Activated CD4-positive, alpha-beta memory T cell treated with anti-CD3 and anti-CD28 coated beads for 36 hours (primary cell): ENCODE measurements around the gene ALKAL2. TPM values are rescaled to one million over a fixed set of nuclear protein-coding genes. Genes with fewer than 3 reads are reported as not detected.

Source experiments
- CTCF ChIA-PET: fragments of 350-600 bp; sonication (Branson Sonifier 250); formaldehyde crosslinking; loops from one replicate; lab custom pipeline; 2021; ENCODE audit warnings: antibody characterized with exemption, inconsistent platforms; lab: Charles Lee
- POLR2A ChIA-PET: fragments of 350-600 bp; sonication (Branson Sonifier 250); formaldehyde crosslinking; loops from one replicate; lab custom pipeline; 2021; ENCODE audit warnings: antibody characterized with exemption; lab: Charles Lee
- DNase-seq: peaks from one replicate; pipeline ENCODE4 v3.0.0-alpha.2; 2020
- H3K27ac Mint-ChIP-seq: one replicate; pipeline ENCODE4 v1.8.0; 2021; ENCODE audit warnings: mixed read lengths
- H3K27me3 Mint-ChIP-seq: one replicate; pipeline ENCODE4 v1.8.0; 2021; ENCODE audit warnings: mixed read lengths
- H3K36me3 Mint-ChIP-seq: one replicate; pipeline ENCODE4 v1.8.0; 2021; ENCODE audit warnings: mixed read lengths
- H3K4me1 Mint-ChIP-seq: one replicate; pipeline ENCODE4 v1.8.0; 2021; ENCODE audit warnings: low read depth, mixed read lengths
- H3K4me3 Mint-ChIP-seq: one replicate; pipeline ENCODE4 v1.8.0; 2021; ENCODE audit warnings: mild to moderate bottlenecking, mixed read lengths
- H3K9me3 Mint-ChIP-seq: one replicate; pipeline ENCODE4 v1.8.0; 2021; ENCODE audit warnings: mixed read lengths
- intact Hi-C: fragments of 100-400 bp; cut with micrococcal nuclease; formaldehyde crosslinking; loops from one replicate; pipeline ENCODE4 v1.15.1; 2023
- total RNA-seq, 2 experiments: library from RNA; stranded (reverse); gene quantifications; one replicate each; pipeline ENCODE4 v1.2.3, GENCODE V29; 2021

Gene ALKAL2
- total RNA-seq, 2 experiments from 2014 or later, result not detected

- ChIA-PET POLR2A (interaction anchor here (1.4 kb wide), 1 partner anchor 8 kb away, joined by 3 read pairs; no protein-coding TSS in a partner anchor), CTCF (interaction anchor here (1.0 kb wide), 1 partner anchor 372 kb away, joined by 3 read pairs; no protein-coding TSS in a partner anchor)
- intact Hi-C loops, result loop anchor here (1.0 to 2.0 kb wide), 2 partner anchors 18 to 412 kb away; no protein-coding TSS in a partner anchor
- H3K4me1 Mint-ChIP-seq, result peaks cover 43% of the 10 kb centered on the region
- H3K27ac Mint-ChIP-seq, result peak within 1 kb of the TSS; percentile 93
- H3K36me3 Mint-ChIP-seq, result peaks cover 12% of the 10 kb centered on the region
- peak within 1 kb of the TSS; percentile 91 for H3K4me3 Mint-ChIP-seq
- no peaks in the 10 kb centered on the region for H3K9me3 Mint-ChIP-seq
- DNase-seq, result peak; percentile 96
- no peaks in the 10 kb centered on the region for H3K27me3 Mint-ChIP-seq
Measured at GRCh38 chr2:264493-265468, 23.1 kb downstream of the ALKAL2 start, which contains the start of gene ACP1. Gene ACP1 (plus strand): TSS chr2:264947. CDS start chr2:264965, 18 bp downstream.

GRCh38 chr2:263774-264492, 24.0 kb downstream of the ALKAL2 start, which contains the start of gene SH3YL1:
Gene SH3YL1 (minus strand): TSS chr2:264032. CDS start chr2:263984, 48 bp downstream.
- Mint-ChIP-seq H3K9me3 (peaks cover 2% of the 10 kb centered on the region), H3K4me3 (peak within 1 kb of the TSS; percentile 91), H3K27me3 (no peaks in the 10 kb centered on the region), H3K4me1 (peaks cover 38% of the 10 kb centered on the region), H3K36me3 (peaks cover 16% of the 10 kb centered on the region), H3K27ac (peak within 1 kb of the TSS; percentile 93)
- CTCF ChIA-PET, result no interaction called here
- DNase-seq, result peak; percentile 62
- POLR2A ChIA-PET, result interaction anchor here (1.4 kb wide), 1 partner anchor 9 kb away, joined by 3 read pairs; no protein-coding TSS in a partner anchor
- intact Hi-C loops, result loop anchor here (1.0 to 2.0 kb wide), 2 partner anchors 17 to 412 kb away; no protein-coding TSS in a partner anchor

GRCh38 chr2:263022-263738, 24.7 kb downstream of the ALKAL2 start:
- Mint-ChIP-seq H3K27me3 (no peaks in the 10 kb centered on the region), H3K4me3 (peak overlapping the region; percentile 71), H3K4me1 (peaks cover 31% of the 10 kb centered on the region), H3K9me3 (peaks cover 9% of the 10 kb centered on the region), H3K27ac (peak overlapping the region; percentile 58), H3K36me3 (peaks cover 24% of the 10 kb centered on the region)
- ChIA-PET CTCF (interaction anchor here (2.1 kb wide), 1 partner anchor 17 kb away, joined by 9 read pairs; no protein-coding TSS in a partner anchor), POLR2A (interaction anchor here (1.4 kb wide), 1 partner anchor 9 kb away, joined by 3 read pairs; no protein-coding TSS in a partner anchor)
- intact Hi-C loops, result no loop called here
- DNase-seq, result peak; percentile 11

- Mint-ChIP-seq H3K27me3 (no peaks in the 10 kb centered on the region), H3K27ac (no peak overlapping the region), H3K9me3 (peaks cover 20% of the 10 kb centered on the region), H3K4me3 (no peak overlapping the region), H3K4me1 (peaks cover 23% of the 10 kb centered on the region), H3K36me3 (peaks cover 24% of the 10 kb centered on the region)
- ChIA-PET CTCF (interaction anchor here (0.5 to 2.1 kb wide), 2 partner anchors 16 to 22 kb away, joined by 3 to 9 read pairs; no protein-coding TSS in a partner anchor), POLR2A (no interaction called here)
- intact Hi-C loops, result no loop called here
- DNase-seq, result no peak
Measured at GRCh38 chr2:262117-262516, 25.8 kb downstream of the ALKAL2 start.

GRCh38 chr2:260507-261161, 27.3 kb downstream of the ALKAL2 start:
- POLR2A ChIA-PET, result no interaction called here
- Mint-ChIP-seq H3K27me3 (no peaks in the 10 kb centered on the region), H3K4me3 (no peak overlapping the region), H3K4me1 (peaks cover 9% of the 10 kb centered on the region), H3K36me3 (peaks cover 23% of the 10 kb centered on the region), H3K9me3 (peaks cover 20% of the 10 kb centered on the region), H3K27ac (no peak overlapping the region)
- DNase-seq, result no peak
- intact Hi-C loops, result no loop called here
- CTCF ChIA-PET, result interaction anchor here (2.1 kb wide), 1 partner anchor 14 kb away, joined by 9 read pairs; no protein-coding TSS in a partner anchor

GRCh38 chr2:259789-260331, 28.0 kb downstream of the ALKAL2 start:
- ChIA-PET POLR2A (no interaction called here), CTCF (no interaction called here)
- no peak for DNase-seq
- Mint-ChIP-seq H3K4me3 (no peak overlapping the region), H3K36me3 (peaks cover 21% of the 10 kb centered on the region), H3K4me1 (peaks cover 8% of the 10 kb centered on the region), H3K27me3 (no peaks in the 10 kb centered on the region), H3K9me3 (peaks cover 20% of the 10 kb centered on the region), H3K27ac (no peak overlapping the region)
- intact Hi-C loops, result no loop called here

- Mint-ChIP-seq H3K4me3 (no peak overlapping the region), H3K36me3 (peaks cover 21% of the 10 kb centered on the region), H3K27me3 (no peaks in the 10 kb centered on the region), H3K4me1 (peaks cover 8% of the 10 kb centered on the region), H3K9me3 (peaks cover 20% of the 10 kb centered on the region), H3K27ac (no peak overlapping the region)
- intact Hi-C loops, result no loop called here
- ChIA-PET POLR2A (no interaction called here), CTCF (interaction anchor here (2.4 kb wide), 1 partner anchor 12 kb away, joined by 17 read pairs; no protein-coding TSS in a partner anchor)
- DNase-seq, result no peak
Measured at GRCh38 chr2:258933-259332, 29.0 kb downstream of the ALKAL2 start.

GRCh38 chr2:257842-258241, 30.0 kb downstream of the ALKAL2 start:
- DNase-seq, result no peak
- ChIA-PET CTCF (interaction anchor here (2.4 kb wide), 1 partner anchor 11 kb away, joined by 17 read pairs; no protein-coding TSS in a partner anchor), POLR2A (no interaction called here)
- peaks cover 21% of the 10 kb centered on the region for H3K36me3 Mint-ChIP-seq
- no peaks in the 10 kb centered on the region for H3K27me3 Mint-ChIP-seq
- H3K27ac Mint-ChIP-seq, result no peak overlapping the region
- intact Hi-C loops, result no loop called here
- H3K4me1 Mint-ChIP-seq, result peaks cover 6% of the 10 kb centered on the region
- no peak overlapping the region for H3K4me3 Mint-ChIP-seq
- peaks cover 20% of the 10 kb centered on the region for H3K9me3 Mint-ChIP-seq

GRCh38 chr2:257429-257828, 30.5 kb downstream of the ALKAL2 start:
- intact Hi-C loops, result no loop called here
- no peak overlapping the region for H3K27ac Mint-ChIP-seq
- DNase-seq, result no peak
- ChIA-PET CTCF (interaction anchor here (2.4 kb wide), 1 partner anchor 11 kb away, joined by 17 read pairs; no protein-coding TSS in a partner anchor), POLR2A (no interaction called here)
- peaks cover 4% of the 10 kb centered on the region for H3K4me1 Mint-ChIP-seq
- no peaks in the 10 kb centered on the region for H3K27me3 Mint-ChIP-seq
- H3K36me3 Mint-ChIP-seq, result peaks cover 21% of the 10 kb centered on the region
- peaks cover 20% of the 10 kb centered on the region for H3K9me3 Mint-ChIP-seq
- H3K4me3 Mint-ChIP-seq, result no peak overlapping the region

- Mint-ChIP-seq H3K36me3 (peaks cover 23% of the 10 kb centered on the region), H3K4me3 (no peak overlapping the region), H3K4me1 (peaks cover 4% of the 10 kb centered on the region), H3K27me3 (no peaks in the 10 kb centered on the region), H3K27ac (no peak overlapping the region), H3K9me3 (peaks cover 20% of the 10 kb centered on the region)
- intact Hi-C loops, result no loop called here
- ChIA-PET CTCF (interaction anchor here (1.2 kb wide), 1 partner anchor 9 kb away, joined by 5 read pairs; no protein-coding TSS in a partner anchor), POLR2A (no interaction called here)
- no peak for DNase-seq
Measured at GRCh38 chr2:256094-256493, 31.8 kb downstream of the ALKAL2 start.
